ENCODE measurements around the gene KBTBD2.
A peak's percentile ranks its signal among the peaks of the same experiment; 100 is the strongest.
"Not testable (repeated sequence)": the region's sequence is repeated elsewhere in the genome, so short reads cannot be mapped to it uniquely, and the experiment has no call there.

Gene KBTBD2

DNA sequence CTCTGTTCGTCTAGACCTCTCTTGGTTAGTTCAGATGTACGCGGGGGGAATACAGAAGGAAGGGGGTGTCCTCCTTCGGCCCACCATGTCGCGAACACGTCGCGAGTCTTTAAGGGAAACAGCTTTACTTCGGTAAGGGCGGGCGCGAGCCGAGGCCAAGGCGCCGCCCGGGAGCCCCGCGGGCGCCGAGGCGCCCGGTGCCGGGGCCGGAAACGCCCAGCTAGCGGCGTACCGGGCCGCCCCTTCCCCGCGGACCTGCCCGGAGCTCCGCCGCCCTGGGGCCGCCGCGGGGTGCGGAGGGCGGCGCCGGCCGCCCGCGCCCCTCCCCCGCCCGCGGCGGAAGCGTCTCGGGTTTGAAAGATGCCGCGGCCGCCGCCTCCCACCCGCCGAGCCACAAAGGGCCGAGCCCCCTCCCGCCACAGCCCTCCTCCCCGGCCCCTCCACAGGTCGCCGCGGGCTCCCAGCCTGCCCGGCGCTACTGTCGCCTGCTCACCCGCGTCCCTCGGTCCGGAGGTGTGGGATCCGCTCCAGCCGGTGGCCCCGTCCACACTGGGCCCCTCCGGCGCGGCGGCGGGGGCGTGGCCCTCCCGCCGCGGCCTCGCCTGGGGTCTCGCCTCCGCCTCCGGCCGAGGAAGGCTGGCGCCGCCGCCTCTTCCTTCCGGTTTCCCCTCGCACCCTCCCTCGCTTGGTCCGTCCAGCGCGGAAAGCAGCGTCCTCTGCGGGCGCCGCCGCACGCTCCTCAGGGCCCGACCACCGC, at the start of gene KBTBD2:
Gene KBTBD2, minus strand, starts transcription at position 718 of the 757 bp plus-strand sequence. CDS start 12,156 bp downstream, outside the sequence.
- DNase-seq: peak; percentile 74

- DNase-seq: no peak
Observed at GRCh38 chr7:32941181-32941580, 49.6 kb upstream of the KBTBD2 start.

DNA sequence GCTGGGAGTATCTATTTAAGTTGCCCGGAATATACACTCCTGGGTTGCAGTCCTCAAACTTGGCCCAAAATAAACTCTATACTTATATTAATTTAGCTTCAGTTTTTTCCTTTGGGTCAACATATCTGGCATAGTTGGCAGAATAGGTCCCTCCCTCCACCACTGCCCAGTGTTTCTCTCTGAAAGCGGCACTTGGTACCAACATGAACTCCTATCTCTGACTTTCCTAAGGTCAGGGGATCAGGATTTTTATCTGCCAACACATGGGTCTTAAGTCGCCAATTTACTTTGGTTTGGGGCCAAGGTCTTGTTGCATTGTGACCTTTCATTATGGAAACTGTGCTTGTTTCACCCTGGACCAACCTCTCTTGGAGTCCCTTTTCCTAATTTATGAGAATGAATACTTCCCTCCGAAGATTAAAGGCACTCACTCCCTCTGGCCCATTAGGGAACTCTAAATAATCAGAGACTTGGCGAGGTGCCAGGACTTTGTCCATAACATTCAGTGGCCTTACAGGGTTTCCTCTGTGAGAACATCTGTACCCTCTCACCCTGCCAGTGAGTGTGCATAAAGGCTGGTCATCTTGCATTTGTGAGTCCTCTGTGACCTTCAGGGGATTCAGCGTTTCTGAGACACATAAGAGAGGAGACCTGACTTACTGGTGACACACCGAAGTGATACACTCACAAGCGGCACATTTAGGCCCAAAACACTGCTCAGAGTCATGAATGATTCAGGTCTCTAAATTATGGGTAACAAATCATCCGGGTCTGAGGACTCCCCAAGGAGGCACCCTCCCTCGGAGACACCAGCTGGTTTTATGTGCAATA, 46.0 kb upstream of the KBTBD2 start:
- DNase-seq: no peak

DNA sequence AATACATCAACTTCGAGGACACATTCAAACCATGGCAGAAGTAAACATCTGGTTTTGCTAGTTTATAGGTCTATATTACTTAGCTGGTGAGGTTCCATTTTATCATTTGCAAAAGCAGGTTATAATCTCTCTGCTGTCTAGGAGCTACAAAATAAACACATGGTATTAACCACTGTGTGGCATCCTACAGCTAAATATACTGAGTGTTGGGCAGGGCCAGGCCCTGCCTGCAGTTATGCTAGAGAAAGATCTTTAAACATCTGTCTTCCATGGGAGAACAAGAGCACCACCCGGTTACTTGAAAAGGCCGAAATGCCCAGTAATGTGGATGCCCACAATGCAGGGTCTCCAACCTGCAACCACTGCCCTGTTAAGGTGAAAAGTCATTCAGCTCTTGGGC, 45.1 kb upstream of the KBTBD2 start:
- no peak for DNase-seq

GRCh38 chr7:32935558-32935957, 44.0 kb upstream of the KBTBD2 start:
- DNase-seq: no peak

DNA sequence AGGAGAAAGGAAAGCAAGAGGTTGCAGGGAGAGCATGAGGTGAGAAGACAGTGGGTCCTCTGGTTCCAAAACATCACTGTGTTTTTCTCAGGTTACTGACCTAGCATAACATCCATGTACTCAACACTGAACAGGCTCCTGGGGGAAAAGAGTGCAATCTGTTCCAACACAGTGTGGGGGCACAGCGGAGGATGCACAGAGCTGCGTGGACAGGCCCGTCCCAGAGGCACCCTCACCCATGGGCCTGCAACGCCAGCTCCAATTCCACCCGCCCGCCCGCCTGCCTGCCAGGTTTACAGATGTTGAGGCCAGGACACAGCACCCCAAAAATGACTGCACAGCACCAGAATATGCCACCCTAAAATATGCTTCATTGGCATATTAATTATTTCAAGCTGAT, 38.8 kb upstream of the KBTBD2 start:
- no peak for DNase-seq

- no peak for DNase-seq
Observed at GRCh38 chr7:32929430-32930143, 38.0 kb upstream of the KBTBD2 start.

DNA sequence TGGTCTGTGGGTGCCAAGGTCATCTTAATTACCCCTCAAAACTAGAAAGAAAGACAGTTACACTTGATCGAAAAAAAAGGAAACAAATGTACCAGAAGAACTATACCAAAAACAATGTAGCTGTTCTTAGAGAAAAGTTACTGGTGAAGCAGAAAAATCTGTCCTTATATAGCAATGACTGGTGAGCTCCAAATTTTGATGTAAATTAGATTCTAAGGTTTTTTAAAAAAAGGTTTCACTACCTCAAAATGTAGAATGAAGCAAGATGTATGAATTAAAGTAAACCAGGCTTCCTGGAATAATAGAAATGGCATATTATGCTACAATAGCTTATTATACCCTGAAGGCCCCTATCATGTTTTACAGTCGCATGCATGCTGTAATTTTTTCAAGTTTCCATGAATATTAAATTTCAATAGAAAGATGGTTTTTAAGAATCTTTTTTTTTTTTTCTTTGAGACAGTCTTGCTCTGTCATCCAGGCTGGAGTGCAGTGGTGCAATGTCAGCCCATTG, 37.3 kb upstream of the KBTBD2 start:
- DNase-seq: no peak

DNA sequence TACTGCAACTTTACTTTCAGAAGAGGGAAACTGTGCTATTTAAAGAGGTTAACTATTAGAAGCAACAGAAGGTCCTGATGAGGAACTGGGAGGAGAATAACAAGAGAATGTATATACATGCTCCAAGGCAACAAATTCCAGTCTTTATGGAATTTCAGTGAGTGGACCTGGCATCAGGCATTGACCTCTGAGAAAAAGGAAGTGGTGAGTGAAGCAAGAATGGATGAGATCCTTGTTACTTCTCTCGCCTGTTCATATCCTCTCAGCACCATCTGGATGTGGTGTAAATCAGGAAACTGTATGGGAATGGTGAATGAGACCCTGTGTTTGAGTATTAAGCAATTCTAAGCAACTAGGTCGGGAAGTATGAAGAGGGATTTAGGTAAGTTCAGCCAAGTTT, 30.3 kb upstream of the KBTBD2 start:
- no peak for DNase-seq

- not testable (repeated sequence) for DNase-seq
Observed at GRCh38 chr7:32916994-32917393, 25.4 kb upstream of the KBTBD2 start.

- no peak for DNase-seq
Observed at GRCh38 chr7:32916006-32916405, 24.4 kb upstream of the KBTBD2 start.

- no peak for DNase-seq
Observed at GRCh38 chr7:32915041-32915536, 23.5 kb upstream of the KBTBD2 start.

DNA sequence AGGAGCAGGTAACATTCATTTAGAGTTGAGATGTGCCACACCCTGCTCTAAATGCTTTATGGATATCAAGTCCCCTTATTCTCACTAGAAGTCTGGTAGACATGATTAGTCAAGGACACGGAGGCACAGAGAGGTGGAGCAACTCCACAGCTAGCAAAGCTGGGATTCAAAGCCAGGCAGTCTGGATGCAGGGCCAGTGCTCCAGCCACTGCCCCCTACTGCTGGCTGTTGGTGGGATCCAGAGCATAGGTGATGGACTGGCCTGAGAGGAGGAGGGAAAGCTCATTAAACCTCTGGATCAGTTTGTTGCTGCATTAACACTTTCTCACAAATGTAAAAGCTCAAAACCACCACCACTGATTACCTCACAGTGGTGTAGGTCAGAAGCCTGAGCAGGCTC, 22.6 kb upstream of the KBTBD2 start:
- no peak for DNase-seq

DNA sequence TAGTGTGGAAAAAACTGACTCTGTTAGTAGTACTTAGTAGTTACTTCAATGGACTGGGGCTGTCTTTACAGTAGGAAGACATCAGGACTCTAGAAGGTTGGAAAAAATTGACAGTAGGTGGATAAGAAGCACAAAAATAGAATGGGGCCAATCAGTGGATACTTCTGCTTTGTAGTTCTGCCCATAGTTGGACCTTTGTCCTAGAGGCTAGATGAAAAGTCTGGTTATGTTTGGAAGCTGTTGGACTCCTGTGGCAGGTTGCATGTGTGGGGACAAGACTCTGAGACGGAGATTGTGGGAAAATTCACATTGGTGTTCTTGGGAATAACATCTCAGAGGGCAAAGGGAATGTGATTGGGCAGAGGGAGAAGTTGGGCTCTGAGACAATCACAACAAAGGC, 18.6 kb upstream of the KBTBD2 start:
- no peak for DNase-seq

DNA sequence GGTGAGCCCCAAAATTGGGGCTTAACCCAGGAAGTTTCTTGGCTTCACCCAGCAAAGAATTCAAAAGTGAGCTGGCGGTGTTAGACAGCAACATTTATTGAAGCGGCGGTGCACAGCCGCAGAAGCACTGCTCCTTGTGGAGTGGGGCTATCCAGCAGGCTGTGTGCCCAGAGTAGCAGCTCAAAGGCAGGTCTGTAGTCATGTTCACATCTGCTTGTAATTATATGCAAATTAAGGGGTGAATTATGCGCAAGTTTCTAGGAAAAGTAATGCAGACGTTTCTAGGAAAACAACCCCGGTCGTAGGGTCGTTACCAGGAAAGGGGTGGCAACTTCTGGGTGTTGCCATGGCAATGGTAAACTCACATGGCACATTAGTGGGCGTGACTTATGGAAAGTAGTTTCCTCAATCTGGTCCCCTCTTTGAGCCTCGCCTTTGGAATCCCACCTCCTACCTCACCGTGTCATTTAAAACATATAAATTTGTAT, 13.7 kb upstream of the KBTBD2 start:
- DNase-seq: peak; percentile 69

- DNase-seq: no peak
Observed at GRCh38 chr7:32901629-32902028, 10.1 kb upstream of the KBTBD2 start.

DNA sequence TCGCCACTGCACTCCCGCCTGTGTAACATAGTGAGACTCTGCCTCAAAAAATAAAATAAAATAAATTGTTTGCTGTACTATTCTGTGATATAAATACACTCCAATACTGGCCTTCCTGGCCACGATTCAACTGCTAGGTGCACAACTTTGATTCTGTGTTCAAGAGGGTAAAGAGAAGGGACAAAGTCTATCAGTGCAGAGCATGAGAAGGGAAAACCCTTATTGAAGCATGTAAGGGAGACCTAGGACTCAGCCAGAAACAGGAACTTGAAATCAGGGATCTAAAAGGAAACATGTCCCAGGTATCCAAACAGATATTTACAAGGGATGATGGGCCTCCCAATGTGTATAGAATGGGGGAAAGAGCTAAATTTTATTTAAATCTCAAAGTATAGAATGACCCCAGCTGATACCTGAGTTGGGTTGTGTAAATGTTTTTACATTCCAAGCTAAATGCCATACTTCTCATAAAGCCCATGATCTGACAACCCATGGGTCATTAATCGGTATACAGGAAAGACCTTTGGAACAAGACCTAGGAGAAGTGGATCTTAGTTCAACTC, 9.0 kb upstream of the KBTBD2 start:
- DNase-seq: no peak

DNA sequence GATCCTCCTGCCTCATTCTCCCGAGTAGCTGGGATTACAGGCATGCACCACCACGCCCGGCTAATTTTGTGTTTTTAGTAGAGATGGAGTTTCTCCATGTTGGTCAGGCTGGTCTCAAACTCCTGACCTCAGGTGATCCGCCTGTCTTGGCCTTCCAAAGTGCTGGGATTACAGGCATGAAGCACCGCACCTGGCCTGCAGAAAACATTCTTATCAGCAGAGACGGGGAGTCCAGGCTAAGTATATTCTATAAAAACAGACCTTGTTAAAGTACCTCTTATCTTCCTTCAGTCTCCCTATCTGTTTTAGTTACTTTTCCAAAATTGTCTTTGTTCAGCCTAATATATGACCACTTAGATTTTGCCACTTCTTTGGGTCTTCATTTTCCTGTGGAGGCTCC, 5.8 kb upstream of the KBTBD2 start:
- not testable (repeated sequence) for DNase-seq

DNA sequence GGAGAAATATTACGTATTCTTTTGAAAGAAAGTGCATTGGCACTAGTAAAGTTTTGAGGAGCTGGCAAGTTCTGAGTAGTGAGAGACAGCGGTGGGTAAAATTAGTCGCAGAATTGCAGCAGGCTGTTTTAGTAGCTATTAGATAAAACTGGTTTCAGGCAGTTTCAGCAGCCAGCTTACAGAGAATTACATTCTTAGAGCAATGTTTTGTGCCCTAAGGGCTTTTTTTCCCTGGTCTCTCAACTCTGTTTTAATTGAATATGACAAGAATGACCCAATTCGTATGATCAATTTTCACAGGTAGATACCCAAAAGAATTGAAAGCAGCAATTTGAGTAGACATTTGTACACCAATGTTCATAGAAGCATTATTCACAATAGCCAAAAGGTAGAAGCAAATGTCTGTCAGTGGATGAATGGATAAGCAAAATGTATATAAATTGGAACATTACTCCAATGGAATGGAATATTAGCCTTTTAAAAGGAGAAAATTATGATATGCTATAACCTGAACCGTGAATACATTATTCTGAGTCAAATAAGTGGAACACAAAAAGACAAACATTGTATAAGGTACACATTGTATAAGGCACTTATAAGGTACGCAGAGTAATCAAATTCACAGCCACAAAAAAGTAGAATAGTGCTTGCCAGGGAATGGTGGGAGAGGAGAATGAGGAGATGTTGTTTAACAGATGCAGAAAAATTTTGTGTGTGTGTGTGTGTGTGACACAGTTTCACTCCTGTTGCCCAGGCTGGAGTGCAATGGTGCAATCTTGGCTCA, 5.2 kb upstream of the KBTBD2 start:
- no peak for DNase-seq

GRCh38 chr7:32894171-32894570, 2.6 kb upstream of the KBTBD2 start:
- no peak for DNase-seq

DNA sequence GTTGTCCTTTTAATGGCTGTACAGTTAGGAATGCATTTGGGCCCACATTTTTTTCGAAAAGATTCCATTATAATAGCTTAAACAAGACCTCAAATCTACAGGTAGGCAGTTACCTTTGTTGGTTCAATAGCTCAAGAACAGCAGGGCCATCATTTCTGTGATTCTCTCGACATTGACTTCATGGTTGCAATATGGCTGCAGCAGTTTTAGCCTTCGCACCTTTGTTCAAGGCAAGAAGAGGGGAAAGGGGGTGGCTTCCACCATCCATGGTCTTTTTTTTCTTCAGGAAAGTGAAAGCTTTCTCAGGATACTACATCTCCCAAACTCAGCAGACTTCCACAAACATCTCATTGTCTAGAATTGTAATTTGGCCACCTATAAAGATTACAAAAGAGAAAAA, 2.2 kb upstream of the KBTBD2 start:
- no peak for DNase-seq

- no peak for DNase-seq
Observed at GRCh38 chr7:32893207-32893524, 1.6 kb upstream of the KBTBD2 start.

Data from activated effector memory CD4-positive, alpha-beta T cell treated with Interleukin-2 at 50 U/mL for 16 hours (primary cell).